NCI-H2029 treated with DMSO at 0.1 percent for 48 hours (cell line): Measurements from ENCODE around the gene RCC1.
A peak's percentile ranks its signal among the peaks of the same experiment; 100 is the strongest.
"Not testable (repeated sequence)": the region's sequence is repeated elsewhere in the genome, so short reads cannot be mapped to it uniquely, and the experiment has no call there.

Source experiments
- DNase-seq: peaks from one replicate; lab custom pipeline; 2025; lab: John Stamatoyannopoulos, UW

Gene RCC1

GRCh38 chr1:28545246-28545628 lies 39.4 kb downstream of the RCC1 start:
- DNase-seq: no peak

GRCh38 chr1:28548318-28548717 lies 42.5 kb downstream of the RCC1 start:
- DNase-seq: no peak

DNA sequence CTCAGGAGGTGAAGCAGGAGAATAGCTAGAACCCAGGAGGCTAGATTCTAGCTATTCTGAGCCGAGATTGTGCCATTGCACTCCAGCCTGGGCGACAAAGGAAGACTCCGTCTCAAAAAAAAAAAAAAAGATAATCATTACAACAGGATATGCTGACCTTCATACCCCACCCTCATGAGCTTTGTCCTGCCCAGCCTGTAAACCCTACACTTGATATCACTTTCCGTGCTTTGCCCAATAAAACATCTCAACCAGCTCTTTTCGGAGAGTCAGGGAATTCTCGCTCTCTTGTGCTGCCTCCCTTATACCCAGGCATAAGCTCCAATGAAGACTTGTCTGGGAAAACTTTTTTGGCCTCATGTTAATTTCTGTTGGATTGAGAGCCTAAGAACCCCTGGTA lies 45.5 kb downstream of the RCC1 start:
- no peak for DNase-seq

GRCh38 chr1:28552758-28553663 lies 47.2 kb downstream of the RCC1 start, which contains the start of gene TRNAU1AP:
Gene TRNAU1AP, plus strand, starts transcription at chr1:28553085. Its CDS starts 26 bp downstream, at chr1:28553111.
- DNase-seq: peak; percentile 74

DNA sequence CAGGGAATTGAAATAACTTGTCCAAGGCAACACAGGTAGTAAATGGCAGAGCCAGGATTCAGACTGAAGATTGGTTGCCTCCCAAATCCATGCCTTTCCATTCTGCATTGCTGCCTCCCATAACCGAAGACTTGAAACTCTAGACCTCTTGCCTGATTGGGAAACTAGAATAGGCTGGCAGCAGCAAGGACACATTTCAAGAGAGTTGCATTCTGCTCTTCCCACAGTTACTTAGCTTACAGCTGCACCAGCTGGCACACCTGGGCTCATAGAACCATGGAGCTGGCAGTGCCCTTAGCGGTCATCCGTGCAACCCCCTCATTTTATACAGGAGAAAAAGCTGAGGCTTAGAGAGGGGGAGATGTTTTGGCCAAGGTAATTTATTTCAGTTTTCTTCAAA lies 55.0 kb downstream of the RCC1 start:
- DNase-seq: no peak

DNA sequence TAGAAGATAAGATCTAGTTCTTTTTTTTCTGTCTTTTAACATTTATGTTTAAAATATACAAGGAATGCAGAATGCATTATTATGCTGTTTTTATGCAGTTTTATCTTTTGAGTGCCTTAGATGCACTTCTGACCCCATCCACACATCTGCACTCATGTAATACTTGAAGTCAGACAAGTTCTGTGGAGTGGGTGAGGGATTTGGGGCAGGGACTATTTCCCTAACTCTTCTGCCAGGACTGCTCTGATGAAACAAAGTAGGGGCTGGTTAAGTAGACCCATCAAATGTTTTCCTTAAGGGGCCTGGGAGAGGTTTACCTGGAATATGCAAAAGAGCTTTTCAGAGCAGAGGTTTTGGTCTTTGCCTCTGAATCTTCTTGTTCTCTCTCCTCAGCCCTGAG lies 58.5 kb downstream of the RCC1 start:
- DNase-seq: no peak

GRCh38 chr1:28565040-28565439 lies 59.2 kb downstream of the RCC1 start:
- DNase-seq: no peak

- DNase-seq: no peak
These were observed 59.9 kb downstream of the RCC1 start for GRCh38 chr1:28565726-28566125.

- no peak for DNase-seq
These were observed 61.1 kb downstream of the RCC1 start for GRCh38 chr1:28566931-28567330.

DNA sequence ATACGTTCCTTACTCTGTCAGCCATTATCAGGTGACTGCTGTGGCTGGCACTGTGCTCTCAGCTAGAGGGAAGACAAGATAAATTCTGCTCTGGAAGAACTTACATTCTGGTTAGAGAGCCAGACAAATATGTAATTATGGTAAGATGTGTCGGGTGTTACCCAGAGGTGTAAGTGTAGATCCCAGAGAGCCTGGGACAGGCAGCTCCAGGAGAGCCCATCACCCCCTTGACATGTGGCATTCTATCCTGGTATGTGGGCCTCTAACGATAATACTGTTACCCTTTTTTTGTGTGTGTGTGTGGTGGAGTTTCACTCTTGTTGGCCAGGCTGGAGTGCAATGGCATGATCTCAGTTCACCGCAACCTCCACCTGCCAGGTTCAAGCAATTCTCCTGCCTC lies 66.1 kb downstream of the RCC1 start:
- DNase-seq: no peak

- DNase-seq: not testable (repeated sequence)
These were observed 67.0 kb downstream of the RCC1 start for GRCh38 chr1:28572891-28573290.

DNA sequence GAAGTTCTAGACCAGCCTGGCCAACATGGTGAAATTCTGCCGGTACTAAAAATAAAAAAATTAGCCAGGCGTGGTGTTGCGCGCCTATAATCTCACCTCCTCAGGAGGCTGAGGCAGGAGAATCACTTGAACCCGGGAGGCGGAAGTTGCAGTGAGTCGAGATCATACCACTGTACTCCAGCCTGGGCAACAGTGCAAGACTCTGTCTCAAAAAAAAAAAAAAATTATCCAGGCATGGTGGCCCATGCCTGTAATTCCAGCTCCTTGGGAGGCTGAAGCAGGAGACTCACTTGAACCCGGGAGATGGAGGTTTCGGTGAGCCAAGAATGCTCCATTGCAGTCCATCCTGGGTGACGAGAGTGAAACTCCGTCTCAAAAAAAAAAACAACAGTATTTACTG lies 67.7 kb downstream of the RCC1 start:
- DNase-seq: no peak

DNA sequence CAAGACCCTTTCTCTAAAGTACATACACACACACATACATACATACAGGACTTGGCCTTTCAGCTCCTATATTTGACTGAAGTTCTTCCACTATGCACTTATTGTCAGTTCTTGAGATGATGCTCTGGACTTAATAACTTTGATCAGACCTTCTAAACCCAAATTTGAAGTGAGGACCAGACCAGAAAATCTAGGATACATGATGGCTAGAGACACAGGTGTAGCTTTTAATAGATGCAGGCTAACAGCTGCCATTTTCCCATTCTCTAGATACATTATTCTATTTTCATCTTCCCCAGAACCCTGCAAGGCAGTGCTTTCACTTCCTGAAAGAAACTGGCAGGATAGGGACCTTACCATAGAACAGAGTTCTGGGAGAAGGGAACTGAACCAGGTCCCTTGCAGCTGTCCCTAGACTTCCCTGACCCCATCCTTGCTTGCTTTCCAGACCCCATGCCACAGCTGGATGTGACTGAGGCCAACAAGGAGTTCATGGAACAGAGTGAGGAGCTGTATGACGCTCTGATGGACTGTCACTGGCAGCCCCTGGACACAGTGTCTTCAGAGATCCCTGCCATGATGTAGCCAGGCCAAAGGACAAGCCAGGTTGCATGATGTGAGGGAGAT lies 71.3 kb downstream of the RCC1 start:
- no peak for DNase-seq

- no peak for DNase-seq
These were observed 72.1 kb downstream of the RCC1 start for GRCh38 chr1:28577738-28578536.

DNA sequence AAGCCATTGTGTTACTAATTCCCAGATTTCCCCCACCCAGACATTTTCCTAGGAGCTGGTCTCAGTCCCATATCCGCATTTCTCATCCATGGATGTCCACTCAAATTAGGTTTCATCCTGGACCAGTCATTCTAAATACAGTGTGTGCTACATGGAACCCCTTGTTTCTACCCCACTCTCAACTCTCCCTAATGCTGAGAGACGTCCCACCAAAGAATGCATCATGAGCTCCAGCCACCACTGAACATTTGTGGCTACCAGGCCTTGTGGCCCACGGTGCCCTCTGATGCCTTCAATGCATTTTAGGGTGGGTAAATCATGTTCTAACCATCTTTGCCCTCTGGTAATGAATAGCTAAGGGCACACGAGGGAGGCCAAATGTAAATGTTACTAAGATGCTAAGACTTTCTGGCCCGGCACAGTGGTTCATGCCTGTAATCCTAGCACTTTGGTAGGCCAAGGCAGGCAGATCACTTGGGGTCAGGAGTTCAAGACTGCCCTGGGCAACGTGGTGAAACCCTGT lies 72.9 kb downstream of the RCC1 start:
- no peak for DNase-seq

GRCh38 chr1:28579401-28579800 lies 73.6 kb downstream of the RCC1 start:
- no peak for DNase-seq

DNA sequence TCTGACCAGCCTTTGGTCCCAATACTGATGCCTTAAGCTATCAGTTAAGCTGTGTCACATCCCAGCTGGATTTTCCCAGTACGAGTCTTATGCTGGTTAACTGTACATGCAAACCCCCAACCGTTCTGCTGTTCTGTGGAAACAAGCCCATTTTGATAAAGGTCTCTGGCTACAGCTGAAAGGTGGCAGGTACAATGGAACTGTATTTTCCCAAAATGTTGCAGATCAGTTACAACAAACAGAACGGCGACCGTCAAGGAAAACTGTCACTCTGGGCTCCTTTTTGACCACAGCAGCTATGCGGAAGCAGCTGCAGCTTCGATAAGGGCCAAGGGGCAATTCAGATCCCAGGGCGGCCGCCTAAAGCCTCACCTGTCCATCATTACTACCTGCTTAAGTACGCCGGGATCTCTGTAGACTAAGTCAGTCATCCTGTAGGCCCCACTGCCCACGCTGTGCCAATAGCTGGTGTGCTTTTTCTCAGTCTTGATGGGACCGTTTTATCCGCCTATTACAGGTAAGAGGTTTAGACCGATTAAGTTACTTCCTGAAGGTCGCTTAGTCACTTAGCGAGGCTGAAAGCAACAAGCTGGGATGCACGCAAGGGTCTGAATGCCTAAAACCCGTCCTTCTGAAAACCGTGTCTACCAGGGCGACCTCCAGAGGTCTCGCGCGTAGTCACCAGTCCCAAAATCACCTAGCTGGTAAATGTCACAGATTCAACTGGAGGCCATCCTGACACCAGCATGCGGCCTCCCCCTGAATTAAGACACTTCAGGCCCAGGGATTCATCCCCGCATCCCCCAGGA lies 75.1 kb downstream of the RCC1 start:
- DNase-seq: peak; percentile 14

DNA sequence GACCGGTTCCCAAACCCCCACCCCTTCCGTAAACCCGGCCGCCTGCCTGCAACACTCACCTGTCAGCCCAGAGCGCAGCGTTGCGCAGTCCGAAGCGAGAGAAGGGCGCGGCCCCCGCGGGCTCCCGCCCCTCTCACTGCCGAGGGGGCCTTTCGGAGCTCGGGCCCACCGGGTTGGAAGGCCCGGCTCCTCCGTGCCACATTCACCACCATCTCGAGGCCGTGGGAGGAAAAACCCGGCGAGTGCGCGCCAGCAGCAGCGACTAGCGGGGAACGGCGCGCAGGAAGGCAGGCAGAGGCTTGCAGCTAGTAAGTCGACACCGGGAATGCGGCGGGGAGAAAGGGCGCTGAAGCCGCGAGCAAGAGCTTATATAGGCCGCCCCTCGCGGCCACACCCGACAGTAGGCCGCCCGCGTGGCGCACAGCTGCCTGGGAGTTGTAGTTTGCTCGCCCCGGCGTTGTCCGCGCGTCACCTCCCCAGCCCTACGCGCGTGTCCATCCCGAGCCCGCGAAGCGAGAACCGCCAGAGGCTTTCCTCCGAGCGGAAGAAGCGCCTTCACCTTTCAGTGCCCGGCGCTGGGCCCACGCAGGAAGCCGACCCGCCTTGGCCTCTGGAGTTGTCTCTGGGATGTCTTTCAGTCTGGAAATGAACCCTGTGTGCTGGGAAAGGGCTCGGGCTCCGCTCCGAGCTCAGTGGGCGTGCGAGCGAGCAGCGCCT lies 75.8 kb downstream of the RCC1 start:
- DNase-seq: peak; percentile 65

- DNase-seq: peak; percentile 28
These were observed 76.4 kb downstream of the RCC1 start for GRCh38 chr1:28582248-28582615.

GRCh38 chr1:28586585-28587391 lies 80.9 kb downstream of the RCC1 start:
- DNase-seq: not testable (repeated sequence)
